ENCODE results near the gene ZNF784. TPM values are rescaled to one million over a fixed set of nuclear protein-coding genes. Genes with fewer than 3 reads are reported as not detected.
"Not testable (repeated sequence)": the region's sequence is repeated elsewhere in the genome, so short reads cannot be mapped to it uniquely, and the experiment has no call there.

Gene ZNF784
- total and polyA plus RNA-seq, 9 donors = 5.3 to 9.8 (median 8.5) TPM

DNA sequence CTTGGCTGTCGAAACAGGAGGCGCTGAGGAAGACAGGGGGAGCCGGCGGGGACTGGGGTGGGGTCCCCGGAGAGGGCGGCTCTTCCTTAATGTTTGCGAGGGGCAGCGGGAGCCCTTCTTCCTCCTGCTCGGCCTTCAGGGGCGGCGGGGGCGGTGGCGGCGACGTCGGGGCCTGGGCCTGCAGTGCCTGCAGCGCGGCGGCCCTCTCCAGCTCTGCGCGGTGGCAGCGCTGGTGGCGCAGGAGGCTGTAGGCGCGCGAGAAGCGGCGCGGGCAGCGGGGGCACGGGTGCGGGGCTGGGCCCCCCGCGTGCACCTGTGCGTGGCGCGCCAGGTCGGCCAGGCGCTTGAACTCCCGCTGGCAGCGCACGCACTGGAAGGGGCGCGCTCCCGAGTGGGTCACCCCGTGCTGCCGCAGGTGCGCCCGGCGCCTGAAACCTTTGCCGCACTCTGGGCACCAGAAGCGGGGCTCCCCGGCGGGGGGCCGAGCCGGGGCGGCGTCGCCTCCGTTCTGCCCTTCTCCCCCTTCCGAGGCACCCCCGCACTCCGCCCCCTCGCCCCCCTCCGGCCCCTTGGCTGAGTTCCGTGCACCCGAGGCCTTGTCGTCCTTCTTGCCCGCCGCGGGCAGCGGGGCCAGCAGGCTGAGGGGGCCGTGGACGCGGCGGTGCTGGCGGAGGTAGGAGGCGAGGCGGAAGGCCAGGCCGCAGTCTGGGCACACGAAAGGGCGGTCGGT lies 46.2 kb downstream of the ZNF784 start:
- Histone ChIP-seq H3K4me3 (ENCODE audit: low read length) (no peak overlapping the region), H3K9me3 (replicated peaks; ENCODE audit: control insufficient read depth, low read depth, low read length) (no peaks in the 10 kb centered on the region), H3K36me3 (ENCODE audit: control insufficient read depth, insufficient read depth, low read length) (peaks cover 21% of the 10 kb centered on the region), H3K27ac (ENCODE audit: low read length) (no peak overlapping the region), H3K4me1 (ENCODE audit: control insufficient read depth, insufficient read depth, low read length) (peaks cover 10% of the 10 kb centered on the region), H3K27me3 (ENCODE audit: control insufficient read depth, insufficient read depth, low read length) (no peaks in the 10 kb centered on the region)
- WGBS (ENCODE audit: insufficient coverage) = 93% methylated on average over 77 of the region's 83 CpGs
- DNase-seq = no peak

DNA sequence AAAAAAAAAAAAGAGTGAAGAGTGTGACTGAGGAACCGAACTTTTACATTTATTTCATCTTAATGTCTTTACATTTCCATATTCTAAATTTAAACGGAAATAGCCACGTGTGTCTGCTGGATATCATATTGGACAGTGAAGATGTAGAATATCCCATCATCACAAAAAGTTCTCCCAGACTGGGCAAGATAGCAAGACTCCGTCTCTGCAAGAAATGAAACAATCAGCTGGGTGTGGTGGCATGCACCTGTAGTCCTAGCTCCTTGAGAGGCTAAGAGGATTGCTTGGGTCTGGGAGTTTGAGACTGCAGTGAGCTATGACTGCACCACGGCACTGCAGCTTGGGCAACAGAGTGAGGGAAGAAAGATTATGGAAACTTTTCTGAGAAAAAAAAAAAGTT lies 47.6 kb downstream of the ZNF784 start:
- 100% methylated on average over 2 of the region's 5 CpGs for WGBS (ENCODE audit: insufficient coverage)
- H3K27ac ChIP-seq (ENCODE audit: low read length) = no peak overlapping the region
- no peak for DNase-seq
- peaks cover 21% of the 10 kb centered on the region for H3K36me3 ChIP-seq (ENCODE audit: control insufficient read depth, insufficient read depth, low read length)
- H3K4me1 ChIP-seq (ENCODE audit: control insufficient read depth, insufficient read depth, low read length) = peaks cover 10% of the 10 kb centered on the region
- no peaks in the 10 kb centered on the region for H3K9me3 ChIP-seq (replicated peaks; ENCODE audit: control insufficient read depth, low read depth, low read length)
- H3K4me3 ChIP-seq (ENCODE audit: low read length) = no peak overlapping the region
- H3K27me3 ChIP-seq (ENCODE audit: control insufficient read depth, insufficient read depth, low read length) = no peaks in the 10 kb centered on the region

DNA sequence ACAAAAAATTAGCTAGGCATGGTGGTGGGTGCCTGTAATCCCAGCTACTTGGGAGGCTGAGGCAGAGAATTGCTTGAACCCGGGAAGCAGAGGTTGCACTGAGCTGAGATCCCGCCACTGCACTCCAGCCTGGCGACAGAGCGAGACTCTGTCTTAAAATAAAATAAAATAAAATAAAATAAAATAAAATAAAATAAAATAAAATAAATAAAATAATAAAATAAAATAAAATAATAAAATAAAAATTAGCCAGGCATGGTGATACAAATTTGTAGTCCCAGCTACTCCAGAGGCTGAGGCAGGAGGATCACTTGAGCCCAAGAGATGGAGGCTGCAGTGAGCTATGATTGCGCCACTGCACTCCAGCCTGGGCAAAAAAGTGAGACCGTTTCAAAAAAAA lies 50.4 kb downstream of the ZNF784 start:
- not testable (repeated sequence) for H3K27ac ChIP-seq (ENCODE audit: low read length); H3K4me1 ChIP-seq (ENCODE audit: control insufficient read depth, insufficient read depth, low read length); H3K4me3 ChIP-seq (ENCODE audit: low read length); H3K9me3 ChIP-seq (replicated peaks; ENCODE audit: control insufficient read depth, low read depth, low read length); DNase-seq; H3K27me3 ChIP-seq (ENCODE audit: control insufficient read depth, insufficient read depth, low read length)
- H3K36me3 ChIP-seq (ENCODE audit: control insufficient read depth, insufficient read depth, low read length) = peaks cover 21% of the 10 kb centered on the region
- no CpG with 5 or more reads among the region's 6 CpGs for WGBS (ENCODE audit: insufficient coverage)

Other genes starting within 250 kb of the ZNF784 start
- gene TMEM190, start 247.7 kb downstream of the ZNF784 start, total RNA-seq = not detected
- gene TMEM190, start 247.7 kb downstream of the ZNF784 start, polyA plus RNA-seq (ENCODE audit: insufficient read depth in 1 of 8, insufficient read length in 8 of 8, low replicate concordance in 1 of 8) = under 1 TPM in 1 of 8 donors, not detected in 7; 0.50 TPM
- gene TMEM238, start 240.3 kb downstream of the ZNF784 start, total RNA-seq = 0.18 TPM
- gene TMEM238, start 240.3 kb downstream of the ZNF784 start, polyA plus RNA-seq (ENCODE audit: insufficient read depth in 1 of 8, insufficient read length in 8 of 8, low replicate concordance in 1 of 8) = under 1 TPM; 0.14 to 0.49 (median 0.27) TPM
- 463 TPM for gene RPL28, start 238.6 kb downstream of the ZNF784 start, total RNA-seq
- 1,000 to 10,000 TPM; 1,674 to 2,410 (median 1,842) TPM for gene RPL28, start 238.6 kb downstream of the ZNF784 start, polyA plus RNA-seq (ENCODE audit: insufficient read depth in 1 of 8, insufficient read length in 8 of 8, low replicate concordance in 1 of 8)
- 31.4 TPM for gene UBE2S, start 216.8 kb downstream of the ZNF784 start, total RNA-seq
- gene UBE2S, start 216.8 kb downstream of the ZNF784 start, polyA plus RNA-seq (ENCODE audit: insufficient read depth in 1 of 8, insufficient read length in 8 of 8, low replicate concordance in 1 of 8) = 10 to 100 TPM; 40.8 to 70.1 (median 60.1) TPM
- gene SHISA7, start 181.3 kb downstream of the ZNF784 start, total RNA-seq = under 0.01 TPM
- gene SHISA7, start 181.3 kb downstream of the ZNF784 start, polyA plus RNA-seq (ENCODE audit: insufficient read depth in 1 of 8, insufficient read length in 8 of 8, low replicate concordance in 1 of 8) = under 1 TPM; 0.08 to 0.32 (median 0.17) TPM
- gene ISOC2, start 162.9 kb downstream of the ZNF784 start, total RNA-seq = 35.8 TPM
- gene ISOC2, start 162.9 kb downstream of the ZNF784 start, polyA plus RNA-seq (ENCODE audit: insufficient read depth in 1 of 8, insufficient read length in 8 of 8, low replicate concordance in 1 of 8) = 10 to 100 TPM; 31.8 to 39.1 (median 35.1) TPM
- gene C19orf85, start 159.8 kb downstream of the ZNF784 start, total RNA-seq = not detected
- not detected for gene C19orf85, start 159.8 kb downstream of the ZNF784 start, polyA plus RNA-seq (ENCODE audit: insufficient read depth in 1 of 8, insufficient read length in 8 of 8, low replicate concordance in 1 of 8)
- 1.6 TPM for gene ZNF628, start 147.9 kb downstream of the ZNF784 start, total RNA-seq
- gene ZNF628, start 147.9 kb downstream of the ZNF784 start, polyA plus RNA-seq (ENCODE audit: insufficient read depth in 1 of 8, insufficient read length in 8 of 8, low replicate concordance in 1 of 8) = 1 to 10 TPM; 2.8 to 5.1 (median 3.8) TPM
- 30.0 TPM for gene NAT14, start 139.4 kb downstream of the ZNF784 start, total RNA-seq
- gene NAT14, start 139.4 kb downstream of the ZNF784 start, polyA plus RNA-seq (ENCODE audit: insufficient read depth in 1 of 8, insufficient read length in 8 of 8, low replicate concordance in 1 of 8) = 10 to 100 TPM; 23.5 to 44.1 (median 29.5) TPM
- gene SSC5D, start 136.1 kb downstream of the ZNF784 start, total RNA-seq = 20.0 TPM
- gene SSC5D, start 136.1 kb downstream of the ZNF784 start, polyA plus RNA-seq (ENCODE audit: insufficient read depth in 1 of 8, insufficient read length in 8 of 8, low replicate concordance in 1 of 8) = 10 to 100 TPM in 6 of 8 donors, 1 to 10 TPM in 2; 7.9 to 54.8 (median 24.7) TPM
- 0.89 TPM for gene SBK2, start 87.4 kb downstream of the ZNF784 start, total RNA-seq
- 1 to 10 TPM; 3.0 to 9.7 (median 3.7) TPM for gene SBK2, start 87.4 kb downstream of the ZNF784 start, polyA plus RNA-seq (ENCODE audit: insufficient read depth in 1 of 8, insufficient read length in 8 of 8, low replicate concordance in 1 of 8)
- 0.13 TPM for gene SBK3, start 79.0 kb downstream of the ZNF784 start, total RNA-seq
- gene SBK3, start 79.0 kb downstream of the ZNF784 start, polyA plus RNA-seq (ENCODE audit: insufficient read depth in 1 of 8, insufficient read length in 8 of 8, low replicate concordance in 1 of 8) = under 1 TPM in 5 of 8 donors, not detected in 3; 0.10 to 0.29 (median 0.15) TPM
- gene ZNF579, start 43.7 kb downstream of the ZNF784 start, total RNA-seq = 4.7 TPM
- gene ZNF579, start 43.7 kb downstream of the ZNF784 start, polyA plus RNA-seq (ENCODE audit: insufficient read depth in 1 of 8, insufficient read length in 8 of 8, low replicate concordance in 1 of 8) = 10 to 100 TPM; 11.0 to 18.5 (median 14.1) TPM
- gene FIZ1, start 25.0 kb downstream of the ZNF784 start, total RNA-seq = 3.7 TPM
- 10 to 100 TPM; 10.7 to 15.1 (median 12.7) TPM for gene FIZ1, start 25.0 kb downstream of the ZNF784 start, polyA plus RNA-seq (ENCODE audit: insufficient read depth in 1 of 8, insufficient read length in 8 of 8, low replicate concordance in 1 of 8)
- 9.3 TPM for gene ZNF524, start 24.3 kb downstream of the ZNF784 start, total RNA-seq
- gene ZNF524, start 24.3 kb downstream of the ZNF784 start, polyA plus RNA-seq (ENCODE audit: insufficient read depth in 1 of 8, insufficient read length in 8 of 8, low replicate concordance in 1 of 8) = 10 to 100 TPM in 1 of 8 donors, 1 to 10 TPM in 7; 7.0 to 11.6 (median 9.0) TPM
- gene ZNF865, start 18.9 kb downstream of the ZNF784 start, total RNA-seq = 1.2 TPM
- gene ZNF865, start 18.9 kb downstream of the ZNF784 start, polyA plus RNA-seq (ENCODE audit: insufficient read depth in 1 of 8, insufficient read length in 8 of 8, low replicate concordance in 1 of 8) = 1 to 10 TPM; 6.9 to 9.9 (median 7.8) TPM
- gene ZNF580, start 16.4 kb upstream of the ZNF784 start, total RNA-seq = 5.6 TPM
- gene ZNF580, start 16.4 kb upstream of the ZNF784 start, polyA plus RNA-seq (ENCODE audit: insufficient read depth in 1 of 8, insufficient read length in 8 of 8, low replicate concordance in 1 of 8) = 10 to 100 TPM; 20.9 to 28.5 (median 23.6) TPM
- gene ZNF581, start 19.1 kb upstream of the ZNF784 start, total RNA-seq = 15.1 TPM
- 10 to 100 TPM; 23.4 to 37.6 (median 27.0) TPM for gene ZNF581, start 19.1 kb upstream of the ZNF784 start, polyA plus RNA-seq (ENCODE audit: insufficient read depth in 1 of 8, insufficient read length in 8 of 8, low replicate concordance in 1 of 8)
- gene CCDC106, start 23.6 kb upstream of the ZNF784 start, total RNA-seq = 5.3 TPM
- gene CCDC106, start 23.6 kb upstream of the ZNF784 start, polyA plus RNA-seq (ENCODE audit: insufficient read depth in 1 of 8, insufficient read length in 8 of 8, low replicate concordance in 1 of 8) = 10 to 100 TPM; 12.9 to 16.4 (median 15.3) TPM
- gene U2AF2, start 30.5 kb upstream of the ZNF784 start, total RNA-seq = 70.2 TPM
- gene U2AF2, start 30.5 kb upstream of the ZNF784 start, polyA plus RNA-seq (ENCODE audit: insufficient read depth in 1 of 8, insufficient read length in 8 of 8, low replicate concordance in 1 of 8) = 100 to 1,000 TPM; 103 to 156 (median 130) TPM
- gene EPN1, start 50.7 kb upstream of the ZNF784 start, total RNA-seq = 21.8 TPM
- gene EPN1, start 50.7 kb upstream of the ZNF784 start, polyA plus RNA-seq (ENCODE audit: insufficient read depth in 1 of 8, insufficient read length in 8 of 8, low replicate concordance in 1 of 8) = 100 to 1,000 TPM in 2 of 8 donors, 10 to 100 TPM in 6; 84.4 to 114 (median 93.8) TPM
- not detected for gene NLRP9, start 113.8 kb upstream of the ZNF784 start, total RNA-seq
- not detected for gene NLRP9, start 113.8 kb upstream of the ZNF784 start, polyA plus RNA-seq (ENCODE audit: insufficient read depth in 1 of 8, insufficient read length in 8 of 8, low replicate concordance in 1 of 8)
- gene RFPL4A, start 134.5 kb upstream of the ZNF784 start, total RNA-seq = 0.62 TPM
- under 1 TPM in 5 of 8 donors, not detected in 3; 0.23 to 0.86 (median 0.51) TPM for gene RFPL4A, start 134.5 kb upstream of the ZNF784 start, polyA plus RNA-seq (ENCODE audit: insufficient read depth in 1 of 8, insufficient read length in 8 of 8, low replicate concordance in 1 of 8)
- 0.66 TPM for gene RFPL4AL1, start 144.6 kb upstream of the ZNF784 start, total RNA-seq
- gene RFPL4AL1, start 144.6 kb upstream of the ZNF784 start, polyA plus RNA-seq (ENCODE audit: insufficient read depth in 1 of 8, insufficient read length in 8 of 8, low replicate concordance in 1 of 8) = 1 to 10 TPM in 1 of 8 donors, under 1 TPM in 5, not detected in 2; 0.22 to 1.2 (median 0.56) TPM
- gene NLRP11, start 207.4 kb upstream of the ZNF784 start, total RNA-seq = not detected
- gene NLRP11, start 207.4 kb upstream of the ZNF784 start, polyA plus RNA-seq (ENCODE audit: insufficient read depth in 1 of 8, insufficient read length in 8 of 8, low replicate concordance in 1 of 8) = under 1 TPM in 1 of 8 donors, not detected in 7; 0.04 TPM
- gene NLRP4, start 212.0 kb upstream of the ZNF784 start, total RNA-seq = not detected
- gene NLRP4, start 212.0 kb upstream of the ZNF784 start, polyA plus RNA-seq (ENCODE audit: insufficient read depth in 1 of 8, insufficient read length in 8 of 8, low replicate concordance in 1 of 8) = not detected

Measured in muscle of leg (tissue), 11 donors.